Hepatocyte (in vitro differentiated cells): Measurements from ENCODE around the gene LRRC14B. TPM values are rescaled to one million over a fixed set of nuclear protein-coding genes. Genes with fewer than 3 reads are reported as not detected.
"Not testable (repeated sequence)": the region's sequence is repeated elsewhere in the genome, so short reads cannot be mapped to it uniquely, and the experiment has no call there.

Source experiments
- DNase-seq: peaks from one replicate; pipeline ENCODE4 v3.0.0-alpha.2; 2016; ENCODE audit warnings: low spot score
- H2AFZ ChIP-seq: fragments of 200-600 bp; sonication (generic); 2 replicates; pipeline ENCODE4 v1.6.0; 2016; ENCODE audit warnings: antibody characterized with exemption, mild to moderate bottlenecking
- H3K27ac ChIP-seq: fragments of 200-600 bp; sonication (generic); 2 replicates; pipeline ENCODE4 v1.5.1; 2016; ENCODE audit warnings: mild to moderate bottlenecking
- H3K27me3 ChIP-seq: fragments of 200-600 bp; sonication (generic); 2 replicates; pipeline ENCODE4 v1.6.1; 2016
- H3K36me3 ChIP-seq: fragments of 200-600 bp; sonication (generic); replicated peaks from 2 replicates; pipeline ENCODE4 v1.5.1; 2016; ENCODE audit warnings: low read depth; ENCODE audit not compliant: insufficient read depth
- H3K4me1 ChIP-seq: fragments of 200-600 bp; sonication (generic); 2 replicates; pipeline ENCODE4 v1.5.1; 2016; ENCODE audit warnings: mild to moderate bottlenecking, moderate library complexity; ENCODE audit not compliant: insufficient read depth
- H3K4me2 ChIP-seq: fragments of 200-600 bp; sonication (generic); 2 replicates; pipeline ENCODE4 v1.6.0; 2016
- H3K4me3 ChIP-seq: fragments of 200-600 bp; sonication (generic); 2 replicates; pipeline ENCODE4 v1.5.1; 2016; ENCODE audit warnings: mild to moderate bottlenecking
- H3K79me2 ChIP-seq: fragments of 200-600 bp; sonication (generic); 2 replicates; pipeline ENCODE4 v1.6.0; 2017; ENCODE audit warnings: mild to moderate bottlenecking
- H3K9me2 ChIP-seq: fragments of 200-600 bp; sonication (generic); replicated peaks from 2 replicates; pipeline ENCODE4 v1.6.0; 2017; ENCODE audit warnings: mild to moderate bottlenecking; ENCODE audit not compliant: insufficient read depth
- H3K9me3 ChIP-seq: fragments of 200-600 bp; sonication (generic); 2 replicates; pipeline ENCODE4 v1.5.1; 2016; ENCODE audit warnings: low read depth, mild to moderate bottlenecking
- H4K20me1 ChIP-seq: fragments of 200-600 bp; sonication (generic); 2 replicates; pipeline ENCODE4 v1.6.0; 2016; ENCODE audit warnings: mild to moderate bottlenecking; ENCODE audit not compliant: insufficient read depth, poor library complexity, severe bottlenecking
- EZH2 ChIP-seq: fragments of 200-600 bp; sonication (generic); IDR thresholded peaks from 2 replicates; pipeline ENCODE4 v1.6.1; 2016; ENCODE audit warnings: antibody characterized with exemption, mild to moderate bottlenecking, borderline replicate concordance
- EZH2phosphoT487 ChIP-seq: fragments of 200-600 bp; sonication (generic); IDR thresholded peaks from one replicate; pipeline ENCODE4 v1.6.1; 2018; ENCODE audit warnings: antibody characterized with exemption, mild to moderate bottlenecking, low read depth, moderate library complexity; ENCODE audit not compliant: unreplicated experiment, severe bottlenecking
- WGBS: methylation state at CpG from one replicate; pipeline ENCODE4 v1.1.6; 2016; ENCODE audit warnings: low lambda C conversion rate; ENCODE audit errors: missing lambda C conversion rate; 5-methylcytosine and 5-hydroxymethylcytosine counted together
- polyA plus RNA-seq: library from polyadenylated mRNA; unstranded; fragments of >200 nt; fragmentation: Nextera tagmentation; extraction: Ambion mirVana; gene quantifications from 2 replicates; pipeline ENCODE4 v1.2.1, GENCODE V29; 2016
- total RNA-seq: library from RNA; depleted of rRNA; stranded (reverse); fragments of >200 nt; gene quantifications from 2 replicates; pipeline ENCODE4 v1.2.3, GENCODE V29; 2014
- TF ChIP-seq, protein P1 (sequence below): fragments of 200-600 bp; sonication (generic); IDR thresholded peaks from 2 replicates; pipeline ENCODE4 v1.5.1; 2016; ENCODE audit warnings: antibody characterized with exemption, mild to moderate bottlenecking; ENCODE audit not compliant: poor library complexity

LRRC14B gene
- total and polyA plus RNA-seq, 2 experiments from 2014 or later = 0.18 TPM; not detected in 1

GRCh38 chr5:228886-229285, 37.6 kb downstream of the LRRC14B start:
- Histone ChIP-seq H2AFZ (no peak overlapping the region), H3K36me3 (no peaks in the 10 kb centered on the region), H4K20me1 (no peaks in the 10 kb centered on the region), H3K9me3 (no peaks in the 10 kb centered on the region), H3K4me3 (no peak overlapping the region), H3K27ac (no peak overlapping the region), H3K4me1 (no peaks in the 10 kb centered on the region), H3K9me2 (no peaks in the 10 kb centered on the region), H3K79me2 (peaks cover 3% of the 10 kb centered on the region), H3K27me3 (no peaks in the 10 kb centered on the region), H3K4me2 (no peak overlapping the region)
- no peak for TF ChIP-seq EZH2phosphoT487
- TF ChIP-seq, protein P1, sequence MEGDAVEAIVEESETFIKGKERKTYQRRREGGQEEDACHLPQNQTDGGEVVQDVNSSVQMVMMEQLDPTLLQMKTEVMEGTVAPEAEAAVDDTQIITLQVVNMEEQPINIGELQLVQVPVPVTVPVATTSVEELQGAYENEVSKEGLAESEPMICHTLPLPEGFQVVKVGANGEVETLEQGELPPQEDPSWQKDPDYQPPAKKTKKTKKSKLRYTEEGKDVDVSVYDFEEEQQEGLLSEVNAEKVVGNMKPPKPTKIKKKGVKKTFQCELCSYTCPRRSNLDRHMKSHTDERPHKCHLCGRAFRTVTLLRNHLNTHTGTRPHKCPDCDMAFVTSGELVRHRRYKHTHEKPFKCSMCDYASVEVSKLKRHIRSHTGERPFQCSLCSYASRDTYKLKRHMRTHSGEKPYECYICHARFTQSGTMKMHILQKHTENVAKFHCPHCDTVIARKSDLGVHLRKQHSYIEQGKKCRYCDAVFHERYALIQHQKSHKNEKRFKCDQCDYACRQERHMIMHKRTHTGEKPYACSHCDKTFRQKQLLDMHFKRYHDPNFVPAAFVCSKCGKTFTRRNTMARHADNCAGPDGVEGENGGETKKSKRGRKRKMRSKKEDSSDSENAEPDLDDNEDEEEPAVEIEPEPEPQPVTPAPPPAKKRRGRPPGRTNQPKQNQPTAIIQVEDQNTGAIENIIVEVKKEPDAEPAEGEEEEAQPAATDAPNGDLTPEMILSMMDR = no peak
- TF ChIP-seq EZH2 = no peak
- 97% methylated on average over 3 of the region's 3 CpGs for WGBS
- DNase-seq = no peak

- Histone ChIP-seq H3K4me1 (no peaks in the 10 kb centered on the region), H3K36me3 (no peaks in the 10 kb centered on the region), H4K20me1 (no peaks in the 10 kb centered on the region), H3K27ac (no peak overlapping the region), H3K9me2 (no peaks in the 10 kb centered on the region), H3K9me3 (no peaks in the 10 kb centered on the region), H2AFZ (no peak overlapping the region), H3K4me3 (no peak overlapping the region), H3K4me2 (no peak overlapping the region), H3K27me3 (no peaks in the 10 kb centered on the region), H3K79me2 (no peaks in the 10 kb centered on the region)
- 97% methylated on average over 14 of the region's 14 CpGs for WGBS
- no peak for DNase-seq
- TF ChIP-seq EZH2phosphoT487 = no peak
- TF ChIP-seq, protein P1 = no peak
- no peak for TF ChIP-seq EZH2
Measured at GRCh38 chr5:230711-231110, 39.4 kb downstream of the LRRC14B start.

DNA sequence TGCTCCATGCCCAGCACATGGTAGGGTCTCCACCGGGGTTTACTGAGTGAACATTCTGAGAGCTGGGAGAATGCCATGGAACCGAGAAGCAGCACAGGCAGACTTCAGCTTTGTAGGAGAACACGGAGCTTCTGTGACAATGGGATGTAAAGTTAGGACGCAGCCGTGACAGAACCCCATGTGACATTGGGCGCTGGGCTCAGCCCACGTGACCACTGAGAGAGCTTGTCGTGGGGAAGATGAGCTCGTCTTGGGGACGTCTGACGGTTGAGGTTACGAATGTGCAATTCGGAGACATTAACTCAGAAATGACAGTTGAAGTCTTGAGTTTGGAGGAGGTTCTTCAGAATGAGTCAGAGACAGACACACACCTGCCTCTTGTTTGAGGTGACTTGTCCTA, 40.4 kb downstream of the LRRC14B start:
- WGBS = 92% methylated on average over 13 of the region's 13 CpGs
- Histone ChIP-seq H3K4me3 (no peak overlapping the region), H3K4me2 (no peak overlapping the region), H4K20me1 (no peaks in the 10 kb centered on the region), H3K79me2 (no peaks in the 10 kb centered on the region), H3K36me3 (no peaks in the 10 kb centered on the region), H3K27ac (no peak overlapping the region), H3K27me3 (no peaks in the 10 kb centered on the region), H2AFZ (no peak overlapping the region), H3K4me1 (no peaks in the 10 kb centered on the region), H3K9me3 (no peaks in the 10 kb centered on the region), H3K9me2 (no peaks in the 10 kb centered on the region)
- TF ChIP-seq, protein P1 = no peak
- TF ChIP-seq EZH2 (no peak), EZH2phosphoT487 (no peak)
- no peak for DNase-seq

- H3K4me2 ChIP-seq, H3K27me3 ChIP-seq, H3K4me1 ChIP-seq, H2AFZ ChIP-seq, H3K79me2 ChIP-seq, H3K9me3 ChIP-seq, H3K36me3 ChIP-seq, H3K9me2 ChIP-seq, DNase-seq, H3K27ac ChIP-seq, H3K4me3 ChIP-seq, H4K20me1 ChIP-seq: not testable (repeated sequence)
- WGBS = 97% methylated on average over 20 of the region's 20 CpGs
Measured at GRCh38 chr5:233426-233825, 42.1 kb downstream of the LRRC14B start.
